Adrenal gland (tissue), 12 donors: ENCODE results near the gene HMGA1. TPM values are rescaled to one million over a fixed set of nuclear protein-coding genes. Genes with fewer than 3 reads are reported as not detected.
"Not testable (repeated sequence)": the region's sequence is repeated elsewhere in the genome, so short reads cannot be mapped to it uniquely, and the experiment has no call there.

Experiments
- DNase-seq, 7 donors: peaks; one replicate each; pipeline ENCODE4 v3.0.0-alpha.2; 2019 to 2020
- H3K27ac ChIP-seq, 5 donors: fragments of 200-600 bp; sonication (generic) in 4 of 5; 1 replicate in 3 of 5; 2 replicates in 2 of 5; pipeline versions ENCODE4 v1.5.1 to v1.8.0; 2016 to 2020; ENCODE audit warnings: mild to moderate bottlenecking in 1 of 5
- H3K27me3 ChIP-seq: fragments of 200-600 bp; 2 replicates; pipeline ENCODE4 v1.8.0; 2021
- H3K36me3 ChIP-seq, 2 donors: fragments of 200-600 bp; replicated peaks in 1 of 2; 1 replicate in 1 of 2; 2 replicates in 1 of 2; pipeline versions ENCODE4 v1.5.1 to v1.8.0; 2018 to 2022
- H3K4me1 ChIP-seq, 2 donors: fragments of 200-600 bp; replicated peaks in 1 of 2; 1 replicate in 1 of 2; 2 replicates in 1 of 2; pipeline versions ENCODE4 v1.5.1 to v1.8.0; 2018 to 2021
- H3K4me3 ChIP-seq, 4 donors: fragments of 200-600 bp; sonication (generic) in 3 of 4; one replicate each; pipeline ENCODE4 v1.5.1; 2016 to 2018
- H3K9me3 ChIP-seq, 3 donors: fragments of 200-600 bp; sonication (generic) in 1 of 3; replicated peaks in 1 of 3; 1 replicate in 2 of 3; 2 replicates in 1 of 3; pipeline versions ENCODE4 v1.5.1 to v1.8.0; 2016 to 2021
- CTCF ChIP-seq, 6 experiments: fragments of 450-650 bp in 4 of 6; fragments of 200-600 bp in 2 of 6; sonication (generic) in 1 of 6; IDR thresholded peaks; 1 replicate in 5 of 6; 2 replicates in 1 of 6; pipeline versions ENCODE4 v1.5.1 to v1.8.0; 2016 to 2021; ENCODE audit warnings: antibody characterized with exemption in 6 of 6, mild to moderate bottlenecking in 2 of 6, moderate library complexity in 1 of 6
- POLR2A ChIP-seq, 2 donors: fragments of 450-650 bp; IDR thresholded peaks; one replicate each; pipeline ENCODE4 v1.6.1; 2017; ENCODE audit warnings: antibody characterized with exemption in 2 of 2, mild to moderate bottlenecking in 2 of 2, moderate library complexity in 1 of 2
- WGBS, 4 donors: extraction: QIAGEN DNeasy Blood & Tissue Kit in 2 of 4; methylation state at CpG; one replicate each; pipeline versions ENCODE4 v1.1.5 to v1.1.7; 2013 to 2017; 5-methylcytosine and 5-hydroxymethylcytosine counted together
- intact Hi-C, 2 donors: fragments of 100-400 bp; cut with DNase I; formaldehyde crosslinking; loops; one replicate each; pipeline versions ENCODE4 v1.14.1 to v1.15.0; 2022 to 2023
- polyA plus RNA-seq, 3 donors: library from polyadenylated mRNA; stranded (reverse); fragments of 200-250 nt in 2 of 3; fragments of 350-450 nt in 1 of 3; fragmentation: Illumina TruSeq in 1 of 3; extraction: RNeasy Lipid Tissue Mini Kit (QIAGEN cat#74804) in 1 of 3; gene quantifications; one replicate each; pipeline ENCODE4 v1.2.3, GENCODE V29; 2013 to 2014
- total RNA-seq, 9 donors: library from RNA; depleted of rRNA in 4 of 9; stranded (reverse); fragments of >200 nt in 4 of 9; fragments of 120-200 nt in 1 of 9; fragmentation: NEBNext Ultra II Directional in 1 of 9; extraction: Animal tissue kit (Norgen Biotek cat#: 25700) in 1 of 9; gene quantifications; one replicate each; pipeline versions ENCODE4 v1.1.0 to v1.2.4, GENCODE V29; 2013 to 2023
- donor health status: healthy with polysubstance abuse.
- donor health status: Bipolar disorder and iron deficiency.
- donor health status: DM: yes; HTN: yes; CAD: no.
- donor health status: DM: no; HTN: no; CAD: no.
- donor health status: DM: no; HTN: no; CAD: no.
- donor health status: DM: yes; HTN: yes; CAD: no.

HMGA1 gene
- total and polyA plus RNA-seq, 12 donors, result 3.6 to 27.0 (median 11.8) TPM

- intact Hi-C loops, result loop anchor here (5.0 kb wide), 2 partner anchors 45 to 175 kb away; no protein-coding TSS in a partner anchor
- Histone ChIP-seq H3K27ac (no peak overlapping the region), H3K27me3 (no peaks in the 10 kb centered on the region), H3K36me3 (no peaks in the 10 kb centered on the region), H3K9me3 (no peaks in the 10 kb centered on the region), H3K4me3 (no peak overlapping the region), H3K4me1 (peaks cover 16 to 19% of the 10 kb centered on the region in 2 donors)
- DNase-seq, result peak in 3 of 7 donors; percentile 11 to 16 (median 12)
- 84 to 93% (median 90%) methylated on average over 5 to 7 of the region's 7 CpGs for WGBS, 4 donors
- TF ChIP-seq CTCF (IDR thresholded peaks at IDR 0.05) (no peak), POLR2A (IDR thresholded peaks at IDR 0.05) (no peak)
Observed at GRCh38 chr6:34242252-34243130, 5.8 kb downstream of the HMGA1 start.

- intact Hi-C loops, result loop anchor here (5.0 kb wide), 2 partner anchors 46 to 174 kb away; no protein-coding TSS in a partner anchor
- TF ChIP-seq POLR2A (IDR thresholded peaks at IDR 0.05) (no peak), CTCF (IDR thresholded peaks at IDR 0.05) (no peak)
- no peaks in the 10 kb centered on the region for H3K36me3 ChIP-seq
- no peaks in the 10 kb centered on the region for H3K27me3 ChIP-seq
- peaks cover 15 to 18% of the 10 kb centered on the region in 2 donors for H3K4me1 ChIP-seq
- no peaks in the 10 kb centered on the region for H3K9me3 ChIP-seq
- H3K27ac ChIP-seq, result no peak overlapping the region
- H3K4me3 ChIP-seq, result no peak overlapping the region
- peak in 3 of 7 donors; percentile 11 to 21 (median 13) for DNase-seq
- 49 to 67% (median 56%) methylated on average over 5 of the region's 5 CpGs for WGBS, 4 donors
Observed at GRCh38 chr6:34243131-34243771, 6.6 kb downstream of the HMGA1 start.

DNA sequence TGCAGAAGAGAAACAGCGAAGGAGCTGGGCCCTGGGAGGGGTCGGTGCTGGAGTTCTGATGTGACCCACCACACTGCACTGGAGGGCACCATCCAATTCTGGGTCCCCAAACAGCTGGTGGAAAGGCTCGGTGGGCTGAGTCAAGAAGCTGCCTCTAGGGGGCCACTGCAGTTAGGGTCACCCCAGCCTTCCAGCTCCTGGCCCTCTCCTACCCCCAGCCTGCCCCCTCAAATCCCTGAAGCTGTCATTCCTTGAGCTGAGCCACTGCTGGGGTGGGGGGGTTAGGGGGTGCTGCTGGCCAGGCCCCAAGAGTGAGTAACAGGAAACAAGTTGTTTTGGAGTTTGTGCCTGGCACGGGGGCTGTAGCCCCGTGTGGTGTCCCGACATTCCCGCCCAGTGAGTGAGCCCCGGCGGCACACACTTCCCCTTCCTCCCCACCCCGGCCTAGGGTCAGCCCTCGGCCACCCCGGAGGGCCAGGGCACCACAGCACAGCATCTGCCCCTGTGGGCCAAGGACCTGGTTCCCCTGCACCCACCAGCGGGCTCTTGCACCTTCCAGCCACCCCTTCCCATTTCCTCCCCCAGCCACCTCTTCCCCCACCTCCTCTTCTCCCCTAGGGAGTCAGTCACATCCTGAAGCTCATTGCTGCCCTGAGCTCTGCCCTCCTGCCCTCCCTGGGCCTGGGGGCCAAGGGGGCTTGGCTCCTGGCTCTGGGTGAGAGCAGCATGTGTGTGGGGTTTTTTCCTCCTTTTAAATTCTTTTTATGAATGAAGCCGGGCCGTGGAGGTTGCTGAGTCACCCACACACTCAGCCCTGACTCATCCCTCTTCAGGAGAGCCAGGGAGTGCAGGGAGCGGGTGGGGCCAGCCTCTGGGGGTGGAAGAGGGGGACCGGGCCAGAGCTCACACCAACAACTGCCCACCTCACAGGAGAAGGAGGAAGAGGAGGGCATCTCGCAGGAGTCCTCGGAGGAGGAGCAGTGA, 7.5 kb downstream of the HMGA1 start:
- Histone ChIP-seq H3K27ac (peak overlapping the region in 1 of 5 donors; percentile 52), H3K27me3 (no peaks in the 10 kb centered on the region), H3K4me3 (no peak overlapping the region), H3K4me1 (peaks cover 17 to 18% of the 10 kb centered on the region in 2 donors), H3K9me3 (no peaks in the 10 kb centered on the region), H3K36me3 (no peaks in the 10 kb centered on the region)
- TF ChIP-seq CTCF (IDR thresholded peaks at IDR 0.05), result peak in 2 of 6 experiments; percentile 1 to 10
- TF ChIP-seq POLR2A (IDR thresholded peaks at IDR 0.05), result no peak
- peak; percentile 77 to 91 (median 88) for DNase-seq
- WGBS, 4 donors, result 21 to 32% (median 30%) methylated on average over 8 to 19 of the region's 19 CpGs
- intact Hi-C loops, result loop anchor here (5.0 kb wide), 2 partner anchors 47 to 173 kb away; no protein-coding TSS in a partner anchor

DNA sequence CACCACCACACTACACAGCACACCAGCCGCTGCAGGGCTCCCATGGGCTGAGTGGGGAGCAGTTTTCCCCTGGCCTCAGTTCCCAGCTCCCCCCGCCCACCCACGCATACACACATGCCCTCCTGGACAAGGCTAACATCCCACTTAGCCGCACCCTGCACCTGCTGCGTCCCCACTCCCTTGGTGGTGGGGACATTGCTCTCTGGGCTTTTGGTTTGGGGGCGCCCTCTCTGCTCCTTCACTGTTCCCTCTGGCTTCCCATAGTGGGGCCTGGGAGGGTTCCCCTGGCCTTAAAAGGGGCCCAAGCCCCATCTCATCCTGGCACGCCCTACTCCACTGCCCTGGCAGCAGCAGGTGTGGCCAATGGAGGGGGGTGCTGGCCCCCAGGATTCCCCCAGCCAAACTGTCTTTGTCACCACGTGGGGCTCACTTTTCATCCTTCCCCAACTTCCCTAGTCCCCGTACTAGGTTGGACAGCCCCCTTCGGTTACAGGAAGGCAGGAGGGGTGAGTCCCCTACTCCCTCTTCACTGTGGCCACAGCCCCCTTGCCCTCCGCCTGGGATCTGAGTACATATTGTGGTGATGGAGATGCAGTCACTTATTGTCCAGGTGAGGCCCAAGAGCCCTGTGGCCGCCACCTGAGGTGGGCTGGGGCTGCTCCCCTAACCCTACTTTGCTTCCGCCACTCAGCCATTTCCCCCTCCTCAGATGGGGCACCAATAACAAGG, 8.5 kb downstream of the HMGA1 start:
- not testable (repeated sequence) for H3K27me3 ChIP-seq, H3K4me3 ChIP-seq, H3K27ac ChIP-seq, H3K9me3 ChIP-seq, H3K36me3 ChIP-seq
- H3K4me1 ChIP-seq, result peaks cover 17 to 24% of the 10 kb centered on the region in 2 donors
- DNase-seq, result peak in 2 of 7 donors; percentile 5 to 11
- intact Hi-C loops, result loop anchor here in 1 of 2 donors (5.0 kb wide), 1 partner anchor 172 kb away; no protein-coding TSS in a partner anchor
- WGBS, 4 donors, result 73 to 82% (median 74%) methylated on average over 8 to 13 of the region's 13 CpGs

GRCh38 chr6:34245761-34246140, 9.1 kb downstream of the HMGA1 start:
- DNase-seq, result peak in 1 of 7 donors; percentile 7
- H3K9me3 ChIP-seq, H3K36me3 ChIP-seq, H3K27ac ChIP-seq, H3K4me3 ChIP-seq, H3K27me3 ChIP-seq: not testable (repeated sequence)
- intact Hi-C loops, result loop anchor here in 1 of 2 donors (5.0 kb wide), 1 partner anchor 172 kb away; no protein-coding TSS in a partner anchor
- H3K4me1 ChIP-seq, result peaks cover 17 to 24% of the 10 kb centered on the region in 2 donors
- WGBS, 4 donors, result 80 to 88% (median 83%) methylated on average over 6 to 7 of the region's 7 CpGs
